PC-9 (cell line): ENCODE data around the gene NDNF. TPM values are rescaled to one million over a fixed set of nuclear protein-coding genes. Genes with fewer than 3 reads are reported as not detected.

Experiments used
- BruUV-seq: library from RNA; stranded (reverse); fragments of 400-500 nt; replicated peaks from 2 replicates; lab custom pipeline; 2021; lab: Mats Ljungman, UMichigan
- CTCF ChIA-PET: fragments of 300-600 bp; sonication (Branson Sonifier 250); formaldehyde crosslinking; loops from one replicate; lab custom pipeline; 2022; ENCODE audit warnings: antibody characterized with exemption; lab: Charles Lee
- POLR2A ChIA-PET: fragments of 300-600 bp; sonication (Branson Sonifier 250); formaldehyde crosslinking; loops from one replicate; lab custom pipeline; 2022; ENCODE audit warnings: antibody characterized with exemption; ENCODE audit not compliant: unreplicated experiment; lab: Charles Lee
- DNase-seq, 2 experiments: peaks; one replicate each; pipeline versions ENCODE4 v3.0.0 to v3.0.0-alpha.2; 2015 to 2022; ENCODE audit warnings: mixed read lengths in 1 of 2
- H2AFZ ChIP-seq: fragments of 200-600 bp; sonication (generic); 2 replicates; pipeline ENCODE4 v1.8.1; 2017; ENCODE audit warnings: antibody characterized with exemption
- H3F3A ChIP-seq: fragments of 200-600 bp; sonication (generic); 2 replicates; pipeline ENCODE4 v1.8.1; 2017; ENCODE audit warnings: antibody characterized with exemption, mild to moderate bottlenecking, low read depth; ENCODE audit not compliant: insufficient read depth
- H3K27ac ChIP-seq: fragments of 200-600 bp; sonication (generic); 2 replicates; pipeline ENCODE4 v1.6.1; 2016; ENCODE audit warnings: mixed run types
- H3K27me3 ChIP-seq: fragments of 200-600 bp; sonication (generic); 2 replicates; pipeline ENCODE4 v1.6.1; 2016; ENCODE audit warnings: low read depth, mixed run types; ENCODE audit not compliant: insufficient read depth
- H3K36me3 ChIP-seq: fragments of 200-600 bp; sonication (generic); 2 replicates; pipeline ENCODE4 v1.6.1; 2016; ENCODE audit warnings: low read depth, mixed run types
- H3K4me1 ChIP-seq: fragments of 200-600 bp; sonication (generic); replicated peaks from 2 replicates; pipeline ENCODE4 v1.6.1; 2016; ENCODE audit warnings: mixed run types; ENCODE audit not compliant: insufficient read depth
- H3K4me2 ChIP-seq: fragments of 200-600 bp; sonication (generic); 2 replicates; pipeline ENCODE4 v1.6.1; 2017; ENCODE audit warnings: mixed run types
- H3K4me3 ChIP-seq: fragments of 200-600 bp; sonication (generic); 2 replicates; pipeline ENCODE4 v1.6.1; 2016; ENCODE audit warnings: mixed run types
- H3K79me2 ChIP-seq: fragments of 200-600 bp; sonication (generic); 2 replicates; pipeline ENCODE4 v1.6.1; 2017; ENCODE audit warnings: low read depth, mixed run types
- H3K9me2 ChIP-seq: fragments of 200-600 bp; sonication (generic); 2 replicates; pipeline ENCODE4 v1.8.1; 2017; ENCODE audit warnings: mild to moderate bottlenecking; ENCODE audit not compliant: insufficient read depth
- H3K9me3 ChIP-seq: fragments of 200-600 bp; sonication (generic); 2 replicates; pipeline ENCODE4 v1.8.1; 2016; ENCODE audit warnings: low read depth; ENCODE audit not compliant: insufficient read depth
- H4K20me1 ChIP-seq: fragments of 200-600 bp; sonication (generic); 2 replicates; pipeline ENCODE4 v1.8.1; 2017; ENCODE audit not compliant: insufficient read depth
- EZH2 ChIP-seq: fragments of 200-600 bp; sonication (generic); IDR thresholded peaks from 2 replicates; pipeline ENCODE4 v1.8.0; 2017; ENCODE audit warnings: antibody characterized with exemption, low read depth
- intact Hi-C: fragments of 100-400 bp; cut with micrococcal nuclease; formaldehyde crosslinking; loops from one replicate; pipeline ENCODE4 v1.10.0; 2022; ENCODE audit not compliant: unreplicated experiment
- total RNA-seq: library from RNA; stranded (reverse); gene quantifications from 2 replicates; pipeline ENCODE4 v1.2.3, GENCODE V29; 2021
- TF ChIP-seq, protein P1 (sequence below): fragments of 200-600 bp; sonication (generic); conservative IDR thresholded peaks from 2 replicates; pipeline ENCODE4 v1.6.1; 2017; ENCODE audit warnings: mixed run types, antibody characterized with exemption, mild to moderate bottlenecking, moderate library complexity

The NDNF gene
- total RNA-seq, 1 experiment from 2014 or later = not detected

DNA sequence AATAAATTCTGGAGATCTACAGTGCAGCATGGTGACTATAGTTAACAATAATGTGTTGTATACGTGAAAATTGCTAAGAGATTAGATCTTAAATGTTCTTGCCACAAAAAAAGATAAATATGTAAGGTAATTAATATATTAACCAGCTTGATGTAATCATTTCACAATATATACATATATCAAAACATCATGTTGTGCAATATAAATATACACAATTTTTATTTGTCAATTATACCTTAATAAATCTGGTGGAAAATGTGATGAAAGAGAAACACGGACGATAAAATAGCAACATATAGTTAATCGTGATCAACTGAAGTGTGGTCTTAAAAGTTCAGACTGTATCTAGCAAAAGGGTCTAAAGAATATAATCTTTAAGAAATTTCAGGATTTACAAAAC is 16.5 kb upstream of the NDNF start:
- no peaks in the 10 kb centered on the region for H3K79me2 ChIP-seq
- no peaks in the 10 kb centered on the region for H3K9me3 ChIP-seq

GRCh38 chr4:121079376-121079775 is 7.0 kb upstream of the NDNF start:
- peaks cover 3% of the 10 kb centered on the region; the same call in 1 of the 2 replicates for H3K9me3 ChIP-seq
- H3K4me2 ChIP-seq = no peak overlapping the region
- no peaks in the 10 kb centered on the region for H3F3A ChIP-seq
- intact Hi-C loops = no loop called here
- no peaks in the 10 kb centered on the region for H3K9me2 ChIP-seq
- H3K27ac ChIP-seq = no peak overlapping the region
- TF ChIP-seq EZH2 = no peak
- TF ChIP-seq, protein P1, sequence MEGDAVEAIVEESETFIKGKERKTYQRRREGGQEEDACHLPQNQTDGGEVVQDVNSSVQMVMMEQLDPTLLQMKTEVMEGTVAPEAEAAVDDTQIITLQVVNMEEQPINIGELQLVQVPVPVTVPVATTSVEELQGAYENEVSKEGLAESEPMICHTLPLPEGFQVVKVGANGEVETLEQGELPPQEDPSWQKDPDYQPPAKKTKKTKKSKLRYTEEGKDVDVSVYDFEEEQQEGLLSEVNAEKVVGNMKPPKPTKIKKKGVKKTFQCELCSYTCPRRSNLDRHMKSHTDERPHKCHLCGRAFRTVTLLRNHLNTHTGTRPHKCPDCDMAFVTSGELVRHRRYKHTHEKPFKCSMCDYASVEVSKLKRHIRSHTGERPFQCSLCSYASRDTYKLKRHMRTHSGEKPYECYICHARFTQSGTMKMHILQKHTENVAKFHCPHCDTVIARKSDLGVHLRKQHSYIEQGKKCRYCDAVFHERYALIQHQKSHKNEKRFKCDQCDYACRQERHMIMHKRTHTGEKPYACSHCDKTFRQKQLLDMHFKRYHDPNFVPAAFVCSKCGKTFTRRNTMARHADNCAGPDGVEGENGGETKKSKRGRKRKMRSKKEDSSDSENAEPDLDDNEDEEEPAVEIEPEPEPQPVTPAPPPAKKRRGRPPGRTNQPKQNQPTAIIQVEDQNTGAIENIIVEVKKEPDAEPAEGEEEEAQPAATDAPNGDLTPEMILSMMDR = no peak
- no TSS peak for BruUV-seq
- no peaks in the 10 kb centered on the region for H3K36me3 ChIP-seq
- ChIA-PET CTCF (no interaction called here), POLR2A (no interaction called here)
- no peaks in the 10 kb centered on the region for H3K27me3 ChIP-seq
- H4K20me1 ChIP-seq = no peaks in the 10 kb centered on the region
- no peak for DNase-seq
- H3K4me3 ChIP-seq = no peak overlapping the region
- H3K79me2 ChIP-seq = no peaks in the 10 kb centered on the region
- no peaks in the 10 kb centered on the region for H3K4me1 ChIP-seq
- H2AFZ ChIP-seq = no peak overlapping the region

More for the DNA sequence above, 16.5 kb upstream of the NDNF start:
- Histone ChIP-seq H3K4me3 (no peak overlapping the region), H3K4me2 (no peak overlapping the region), H3K4me1 (no peaks in the 10 kb centered on the region), H3K9me2 (0 out of 2 replicates have a peak, but pooled peaks cover 3% of the 10 kb centered on the region), H3K27me3 (no peaks in the 10 kb centered on the region), H3K36me3 (no peaks in the 10 kb centered on the region), H3K27ac (no peak overlapping the region), H4K20me1 (no peaks in the 10 kb centered on the region), H2AFZ (no peak overlapping the region), H3F3A (no peaks in the 10 kb centered on the region)
- intact Hi-C loops = no loop called here
- no peak for DNase-seq
- CTCF ChIA-PET = no interaction called here
- no TSS peak for BruUV-seq
- POLR2A ChIA-PET = no interaction called here
- TF ChIP-seq EZH2 = no peak
- TF ChIP-seq, protein P1 = no peak

- no peaks in the 10 kb centered on the region for H4K20me1 ChIP-seq
- H3K9me2 ChIP-seq = no peaks in the 10 kb centered on the region
- H3K79me2 ChIP-seq = no peaks in the 10 kb centered on the region
- no peaks in the 10 kb centered on the region for H3K36me3 ChIP-seq
- CTCF ChIA-PET = no interaction called here
- H3F3A ChIP-seq = no peaks in the 10 kb centered on the region
- H3K9me3 ChIP-seq = peaks cover 3% of the 10 kb centered on the region; the same call in 1 of the 2 replicates
- POLR2A ChIA-PET = no interaction called here
- intact Hi-C loops = no loop called here
- H2AFZ ChIP-seq = no peak overlapping the region; the same call in 1 of the 2 replicates
- no peak overlapping the region for H3K4me2 ChIP-seq
- TF ChIP-seq, protein P1 = no peak
- TF ChIP-seq EZH2 = no peak
- no peak for DNase-seq
- no peak overlapping the region for H3K4me3 ChIP-seq
- no peak overlapping the region for H3K27ac ChIP-seq
- peaks cover 5% of the 10 kb centered on the region; the same call in 1 of the 2 replicates for H3K27me3 ChIP-seq
- no peaks in the 10 kb centered on the region for H3K4me1 ChIP-seq
- BruUV-seq = no TSS peak
These were observed 5.2 kb upstream of the NDNF start for GRCh38 chr4:121077496-121077895.
